ENCODE measurements around the gene HPS1.

GRCh38 chr10:98427011-98427515 is 19.7 kb downstream of the HPS1 start:
- TF ChIP-seq POLR2A (IDR thresholded peaks at IDR 0.05; ENCODE audit: low read depth, low read length) (no peak), TAF1 (IDR thresholded peaks at IDR 0.05; ENCODE audit: low read depth, low read length) (no peak)
